Esophagus (tissue), 2 donors: ENCODE results near the gene ULK4. TPM values are rescaled to one million over a fixed set of nuclear protein-coding genes. Genes with fewer than 3 reads are reported as not detected.

Experiments used
- H3K27ac ChIP-seq, 2 donors: one replicate each; pipeline ENCODE4 v1.5.1; 2013; ENCODE audit warnings: low read depth in 2 of 2, mild to moderate bottlenecking in 2 of 2, inconsistent platforms in 1 of 2, low read length in 1 of 2, moderate library complexity in 1 of 2
- H3K27me3 ChIP-seq, 2 donors: one replicate each; pipeline ENCODE4 v1.6.1; 2013; ENCODE audit warnings: low read length in 2 of 2, control low read depth in 1 of 2, mild to moderate bottlenecking in 1 of 2; ENCODE audit not compliant: insufficient read depth in 2 of 2, control insufficient read depth in 1 of 2
- H3K36me3 ChIP-seq, 2 donors: one replicate each; pipeline ENCODE4 v1.6.1; 2013; ENCODE audit warnings: low read length in 1 of 2; ENCODE audit not compliant: control insufficient read depth in 2 of 2, insufficient read depth in 2 of 2
- H3K4me1 ChIP-seq, 2 donors: one replicate each; pipeline ENCODE4 v1.6.1; 2013; ENCODE audit warnings: low read length in 1 of 2; ENCODE audit not compliant: control insufficient read depth in 2 of 2, insufficient read depth in 2 of 2
- H3K4me3 ChIP-seq, 2 donors: one replicate each; pipeline ENCODE4 v1.5.1; 2013; ENCODE audit warnings: low read length in 2 of 2, mild to moderate bottlenecking in 2 of 2, low read depth in 1 of 2, moderate library complexity in 1 of 2
- H3K9me3 ChIP-seq, 2 donors: one replicate each; pipeline ENCODE4 v1.6.1; 2013; ENCODE audit warnings: mild to moderate bottlenecking in 2 of 2, low read depth in 1 of 2, low read length in 1 of 2, moderate library complexity in 1 of 2; ENCODE audit not compliant: control insufficient read depth in 2 of 2, insufficient read depth in 1 of 2
- WGBS, 2 donors: extraction: QIAGEN DNeasy Blood & Tissue Kit; methylation state at CpG; one replicate each; pipeline ENCODE4 v1.1.7; 2013; 5-methylcytosine and 5-hydroxymethylcytosine counted together
- polyA plus RNA-seq, 2 donors: library from polyadenylated mRNA; stranded (reverse); fragments of 200-250 nt; gene quantifications; one replicate each; pipeline ENCODE4 v1.2.3, GENCODE V29; 2013
- donor health status: healthy with polysubstance abuse.
- donor health status: Bipolar disorder and iron deficiency.

The ULK4 gene
- polyA plus RNA-seq, 2 donors, result 1.1 to 1.3 TPM

GRCh38 chr3:41611008-41611407 lies 350.9 kb downstream of the ULK4 start:
- Histone ChIP-seq H3K27me3 (no peaks in the 10 kb centered on the region), H3K9me3 (no peaks in the 10 kb centered on the region), H3K27ac (no peak overlapping the region), H3K4me3 (no peak overlapping the region), H3K4me1 (no peaks in the 10 kb centered on the region), H3K36me3 (no peaks in the 10 kb centered on the region)
- 94 to 95% methylated on average over 6 of the region's 6 CpGs for WGBS, 2 donors

- Histone ChIP-seq H3K4me1 (no peaks in the 10 kb centered on the region), H3K4me3 (no peak overlapping the region), H3K27me3 (no peaks in the 10 kb centered on the region), H3K9me3 (no peaks in the 10 kb centered on the region), H3K27ac (no peak overlapping the region), H3K36me3 (no peaks in the 10 kb centered on the region)
- 78 to 82% methylated on average over 1 of the region's 1 CpG for WGBS, 2 donors
These were observed 353.6 kb downstream of the ULK4 start for GRCh38 chr3:41608347-41608746.

GRCh38 chr3:41603807-41604206 lies 358.1 kb downstream of the ULK4 start:
- 98 to 100% methylated on average over 1 of the region's 1 CpG for WGBS, 2 donors
- Histone ChIP-seq H3K9me3 (no peaks in the 10 kb centered on the region), H3K36me3 (no peaks in the 10 kb centered on the region), H3K4me1 (no peaks in the 10 kb centered on the region), H3K27me3 (no peaks in the 10 kb centered on the region), H3K27ac (no peak overlapping the region), H3K4me3 (no peak overlapping the region)

DNA sequence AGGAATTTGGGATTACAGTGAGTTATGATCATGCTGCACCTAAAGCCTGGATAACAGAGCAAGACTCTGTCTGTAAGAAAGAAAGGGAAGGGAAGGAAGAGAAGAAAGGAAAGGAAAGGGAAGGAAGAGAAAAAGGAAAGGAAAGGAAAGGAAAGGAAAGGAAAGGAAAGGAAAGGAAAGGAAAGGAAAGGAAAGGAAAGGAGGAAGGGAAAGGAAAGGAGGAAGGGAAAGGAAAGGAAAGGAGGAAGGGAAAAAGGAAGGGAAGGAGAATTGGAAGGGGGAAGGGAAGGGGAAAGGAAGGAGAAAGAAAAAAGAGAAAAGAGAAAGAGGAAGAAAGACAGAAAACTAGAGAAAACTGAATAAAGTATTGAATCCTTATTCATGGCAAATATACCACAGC lies 359.8 kb downstream of the ULK4 start:
- no peak overlapping the region for H3K27ac ChIP-seq
- H3K4me1 ChIP-seq, result no peaks in the 10 kb centered on the region
- H3K36me3 ChIP-seq, result no peaks in the 10 kb centered on the region
- H3K9me3 ChIP-seq, result no peaks in the 10 kb centered on the region
- H3K27me3 ChIP-seq, result no peaks in the 10 kb centered on the region
- no peak overlapping the region for H3K4me3 ChIP-seq

GRCh38 chr3:41601404-41601987 lies 360.4 kb downstream of the ULK4 start:
- Histone ChIP-seq H3K36me3 (no peaks in the 10 kb centered on the region), H3K4me3 (no peak overlapping the region), H3K4me1 (no peaks in the 10 kb centered on the region), H3K9me3 (no peaks in the 10 kb centered on the region), H3K27me3 (no peaks in the 10 kb centered on the region), H3K27ac (no peak overlapping the region)
- 56 to 69% methylated on average over 1 of the region's 1 CpG for WGBS, 2 donors

GRCh38 chr3:41600616-41601015 lies 361.3 kb downstream of the ULK4 start:
- Histone ChIP-seq H3K36me3 (no peaks in the 10 kb centered on the region), H3K27ac (no peak overlapping the region), H3K4me3 (no peak overlapping the region), H3K4me1 (no peaks in the 10 kb centered on the region), H3K27me3 (no peaks in the 10 kb centered on the region), H3K9me3 (no peaks in the 10 kb centered on the region)
- WGBS, 2 donors, result 57 to 71% methylated on average over 2 of the region's 2 CpGs

GRCh38 chr3:41599127-41599484 lies 362.8 kb downstream of the ULK4 start:
- H3K27ac ChIP-seq, result no peak overlapping the region
- 48 to 74% methylated on average over 1 of the region's 1 CpG for WGBS, 2 donors
- no peak overlapping the region for H3K4me3 ChIP-seq
- H3K9me3 ChIP-seq, result no peaks in the 10 kb centered on the region
- no peaks in the 10 kb centered on the region for H3K27me3 ChIP-seq
- H3K36me3 ChIP-seq, result no peaks in the 10 kb centered on the region
- H3K4me1 ChIP-seq, result no peaks in the 10 kb centered on the region

GRCh38 chr3:41598402-41599126 lies 363.3 kb downstream of the ULK4 start:
- WGBS, 2 donors, result 78 to 79% methylated on average over 8 of the region's 8 CpGs
- no peak overlapping the region for H3K27ac ChIP-seq
- no peaks in the 10 kb centered on the region for H3K27me3 ChIP-seq
- H3K4me1 ChIP-seq, result no peaks in the 10 kb centered on the region
- H3K36me3 ChIP-seq, result no peaks in the 10 kb centered on the region
- H3K9me3 ChIP-seq, result no peaks in the 10 kb centered on the region
- H3K4me3 ChIP-seq, result no peak overlapping the region

GRCh38 chr3:41593774-41594173 lies 368.1 kb downstream of the ULK4 start:
- H3K4me1 ChIP-seq, result no peaks in the 10 kb centered on the region
- WGBS, 2 donors, result 68 to 72% methylated on average over 5 of the region's 5 CpGs
- no peaks in the 10 kb centered on the region for H3K27me3 ChIP-seq
- H3K36me3 ChIP-seq, result no peaks in the 10 kb centered on the region
- no peaks in the 10 kb centered on the region for H3K9me3 ChIP-seq
- no peak overlapping the region for H3K4me3 ChIP-seq
- no peak overlapping the region for H3K27ac ChIP-seq
